ENCODE measurements around the gene GRID2.

Gene GRID2

GRCh38 chr4:92524131-92524530 lies 220.4 kb downstream of the GRID2 start:
- no peaks in the 10 kb centered on the region for H3K9me3 ChIP-seq (ENCODE audit: control insufficient read depth, low read length)
- H3K9ac ChIP-seq (ENCODE audit: low read length): no peak overlapping the region
- H3K27me3 ChIP-seq (replicated peaks; ENCODE audit: control insufficient read depth, insufficient read depth, low read length): no peaks in the 10 kb centered on the region
- no peak overlapping the region for H3K4me3 ChIP-seq (ENCODE audit: low read length)
- H3K36me3 ChIP-seq (ENCODE audit: control insufficient read depth, insufficient read depth, low read length, severe bottlenecking): no peaks in the 10 kb centered on the region
- no peaks in the 10 kb centered on the region for H3K4me1 ChIP-seq (ENCODE audit: control insufficient read depth, insufficient read depth, low read length)
- no peak for DNase-seq (ENCODE audit: low read depth)

GRCh38 chr4:92528541-92528940 lies 224.8 kb downstream of the GRID2 start:
- Histone ChIP-seq H3K9me3 (ENCODE audit: control insufficient read depth, low read length) (no peaks in the 10 kb centered on the region), H3K9ac (ENCODE audit: low read length) (no peak overlapping the region), H3K4me1 (ENCODE audit: control insufficient read depth, insufficient read depth, low read length) (no peaks in the 10 kb centered on the region), H3K4me3 (ENCODE audit: low read length) (no peak overlapping the region), H3K27me3 (replicated peaks; ENCODE audit: control insufficient read depth, insufficient read depth, low read length) (no peaks in the 10 kb centered on the region), H3K36me3 (ENCODE audit: control insufficient read depth, insufficient read depth, low read length, severe bottlenecking) (no peaks in the 10 kb centered on the region)
- no peak for DNase-seq (ENCODE audit: low read depth)

GRCh38 chr4:92529510-92529909 lies 225.7 kb downstream of the GRID2 start:
- Histone ChIP-seq H3K4me3 (ENCODE audit: low read length) (no peak overlapping the region), H3K4me1 (ENCODE audit: control insufficient read depth, insufficient read depth, low read length) (no peaks in the 10 kb centered on the region), H3K9ac (ENCODE audit: low read length) (no peak overlapping the region), H3K36me3 (ENCODE audit: control insufficient read depth, insufficient read depth, low read length, severe bottlenecking) (no peaks in the 10 kb centered on the region), H3K9me3 (ENCODE audit: control insufficient read depth, low read length) (no peaks in the 10 kb centered on the region), H3K27me3 (replicated peaks; ENCODE audit: control insufficient read depth, insufficient read depth, low read length) (no peaks in the 10 kb centered on the region)
- DNase-seq (ENCODE audit: low read depth): no peak

- no peak for DNase-seq (ENCODE audit: low read depth)
- Histone ChIP-seq H3K4me1 (ENCODE audit: control insufficient read depth, insufficient read depth, low read length) (no peaks in the 10 kb centered on the region), H3K9ac (ENCODE audit: low read length) (no peak overlapping the region), H3K4me3 (ENCODE audit: low read length) (no peak overlapping the region), H3K27me3 (replicated peaks; ENCODE audit: control insufficient read depth, insufficient read depth, low read length) (no peaks in the 10 kb centered on the region), H3K9me3 (ENCODE audit: control insufficient read depth, low read length) (no peaks in the 10 kb centered on the region), H3K36me3 (ENCODE audit: control insufficient read depth, insufficient read depth, low read length, severe bottlenecking) (no peaks in the 10 kb centered on the region)
Measured at GRCh38 chr4:92535599-92535998, 231.8 kb downstream of the GRID2 start.

GRCh38 chr4:92551616-92552015 lies 247.8 kb downstream of the GRID2 start:
- no peaks in the 10 kb centered on the region for H3K9me3 ChIP-seq (ENCODE audit: control insufficient read depth, low read length)
- H3K36me3 ChIP-seq (ENCODE audit: control insufficient read depth, insufficient read depth, low read length, severe bottlenecking): no peaks in the 10 kb centered on the region
- H3K4me3 ChIP-seq (ENCODE audit: low read length): no peak overlapping the region
- no peaks in the 10 kb centered on the region for H3K4me1 ChIP-seq (ENCODE audit: control insufficient read depth, insufficient read depth, low read length)
- H3K27me3 ChIP-seq (replicated peaks; ENCODE audit: control insufficient read depth, insufficient read depth, low read length): no peaks in the 10 kb centered on the region
- H3K9ac ChIP-seq (ENCODE audit: low read length): no peak overlapping the region
- no peak for DNase-seq (ENCODE audit: low read depth)

- Histone ChIP-seq H3K36me3 (ENCODE audit: control insufficient read depth, insufficient read depth, low read length, severe bottlenecking) (no peaks in the 10 kb centered on the region), H3K4me1 (ENCODE audit: control insufficient read depth, insufficient read depth, low read length) (no peaks in the 10 kb centered on the region), H3K9ac (ENCODE audit: low read length) (no peak overlapping the region), H3K9me3 (ENCODE audit: control insufficient read depth, low read length) (no peaks in the 10 kb centered on the region), H3K27me3 (replicated peaks; ENCODE audit: control insufficient read depth, insufficient read depth, low read length) (no peaks in the 10 kb centered on the region), H3K4me3 (ENCODE audit: low read length) (no peak overlapping the region)
- DNase-seq (ENCODE audit: low read depth): no peak
Measured at GRCh38 chr4:92566269-92566668, 262.5 kb downstream of the GRID2 start.

GRCh38 chr4:92580816-92581215 lies 277.1 kb downstream of the GRID2 start:
- H3K4me3 ChIP-seq (ENCODE audit: low read length): no peak overlapping the region
- no peak for DNase-seq (ENCODE audit: low read depth)
- no peaks in the 10 kb centered on the region for H3K27me3 ChIP-seq (replicated peaks; ENCODE audit: control insufficient read depth, insufficient read depth, low read length)
- H3K9ac ChIP-seq (ENCODE audit: low read length): no peak overlapping the region
- H3K36me3 ChIP-seq (ENCODE audit: control insufficient read depth, insufficient read depth, low read length, severe bottlenecking): no peaks in the 10 kb centered on the region
- H3K4me1 ChIP-seq (ENCODE audit: control insufficient read depth, insufficient read depth, low read length): no peaks in the 10 kb centered on the region
- H3K9me3 ChIP-seq (ENCODE audit: control insufficient read depth, low read length): no peaks in the 10 kb centered on the region

GRCh38 chr4:92599044-92599443 lies 295.3 kb downstream of the GRID2 start:
- Histone ChIP-seq H3K4me3 (ENCODE audit: low read length) (no peak overlapping the region), H3K9me3 (ENCODE audit: control insufficient read depth, low read length) (no peaks in the 10 kb centered on the region), H3K9ac (ENCODE audit: low read length) (no peak overlapping the region)

GRCh38 chr4:92600638-92601037 lies 296.9 kb downstream of the GRID2 start:
- Histone ChIP-seq H3K4me3 (ENCODE audit: low read length) (no peak overlapping the region), H3K27me3 (replicated peaks; ENCODE audit: control insufficient read depth, insufficient read depth, low read length) (no peaks in the 10 kb centered on the region), H3K4me1 (ENCODE audit: control insufficient read depth, insufficient read depth, low read length) (no peaks in the 10 kb centered on the region), H3K9ac (ENCODE audit: low read length) (no peak overlapping the region), H3K9me3 (ENCODE audit: control insufficient read depth, low read length) (no peaks in the 10 kb centered on the region), H3K36me3 (ENCODE audit: control insufficient read depth, insufficient read depth, low read length, severe bottlenecking) (no peaks in the 10 kb centered on the region)
- DNase-seq (ENCODE audit: low read depth): no peak

More at GRCh38 chr4:92599044-92599443, 295.3 kb downstream of the GRID2 start:
- Histone ChIP-seq H3K36me3 (ENCODE audit: control insufficient read depth, insufficient read depth, low read length, severe bottlenecking) (no peaks in the 10 kb centered on the region), H3K4me1 (ENCODE audit: control insufficient read depth, insufficient read depth, low read length) (no peaks in the 10 kb centered on the region), H3K27me3 (replicated peaks; ENCODE audit: control insufficient read depth, insufficient read depth, low read length) (no peaks in the 10 kb centered on the region)
- DNase-seq (ENCODE audit: low read depth): peak; percentile 1

- Histone ChIP-seq H3K9ac (ENCODE audit: low read length) (no peak overlapping the region), H3K4me1 (ENCODE audit: control insufficient read depth, insufficient read depth, low read length) (no peaks in the 10 kb centered on the region), H3K4me3 (ENCODE audit: low read length) (no peak overlapping the region), H3K9me3 (ENCODE audit: control insufficient read depth, low read length) (no peaks in the 10 kb centered on the region), H3K27me3 (replicated peaks; ENCODE audit: control insufficient read depth, insufficient read depth, low read length) (no peaks in the 10 kb centered on the region), H3K36me3 (ENCODE audit: control insufficient read depth, insufficient read depth, low read length, severe bottlenecking) (no peaks in the 10 kb centered on the region)
- DNase-seq (ENCODE audit: low read depth): no peak
Measured at GRCh38 chr4:92606227-92606626, 302.5 kb downstream of the GRID2 start.

GRCh38 chr4:92615049-92615448 lies 311.3 kb downstream of the GRID2 start:
- no peaks in the 10 kb centered on the region for H3K36me3 ChIP-seq (ENCODE audit: control insufficient read depth, insufficient read depth, low read length, severe bottlenecking)
- no peak for DNase-seq (ENCODE audit: low read depth)
- H3K4me1 ChIP-seq (ENCODE audit: control insufficient read depth, insufficient read depth, low read length): no peaks in the 10 kb centered on the region
- no peaks in the 10 kb centered on the region for H3K9me3 ChIP-seq (ENCODE audit: control insufficient read depth, low read length)
- no peaks in the 10 kb centered on the region for H3K27me3 ChIP-seq (replicated peaks; ENCODE audit: control insufficient read depth, insufficient read depth, low read length)
- no peak overlapping the region for H3K4me3 ChIP-seq (ENCODE audit: low read length)
- H3K9ac ChIP-seq (ENCODE audit: low read length): no peak overlapping the region

- H3K36me3 ChIP-seq (ENCODE audit: control insufficient read depth, insufficient read depth, low read length, severe bottlenecking): no peaks in the 10 kb centered on the region
- H3K4me1 ChIP-seq (ENCODE audit: control insufficient read depth, insufficient read depth, low read length): no peaks in the 10 kb centered on the region
- no peaks in the 10 kb centered on the region for H3K9me3 ChIP-seq (ENCODE audit: control insufficient read depth, low read length)
- no peak overlapping the region for H3K4me3 ChIP-seq (ENCODE audit: low read length)
- no peaks in the 10 kb centered on the region for H3K27me3 ChIP-seq (replicated peaks; ENCODE audit: control insufficient read depth, insufficient read depth, low read length)
- H3K9ac ChIP-seq (ENCODE audit: low read length): no peak overlapping the region
- DNase-seq (ENCODE audit: low read depth): no peak
Measured at GRCh38 chr4:92618968-92619367, 315.2 kb downstream of the GRID2 start.

Measured in adipocyte (in vitro differentiated cells).